ENCODE measurements around the gene SLC25A21. TPM values are rescaled to one million over a fixed set of nuclear protein-coding genes. Genes with fewer than 3 reads are reported as not detected.

The SLC25A21 gene
- total RNA-seq, 1 experiment from 2014 or later = 1.4 TPM

- Mint-ChIP-seq H3K9me3 (ENCODE audit: unreplicated experiment) (no peaks in the 10 kb centered on the region), H3K36me3 (ENCODE audit: insufficient read depth, unreplicated experiment) (no peaks in the 10 kb centered on the region), H3K4me3 (ENCODE audit: unreplicated experiment) (no peak overlapping the region), H3K27me3 (ENCODE audit: insufficient read depth, unreplicated experiment) (no peaks in the 10 kb centered on the region), H3K4me1 (ENCODE audit: insufficient read depth, unreplicated experiment) (peaks cover 43% of the 10 kb centered on the region), H3K27ac (ENCODE audit: low read depth, unreplicated experiment) (no peak overlapping the region)
- no peak for DNase-seq (ENCODE audit: unreplicated experiment)
- BruUV-seq (replicated peaks) = no TSS peak
- POLR2A ChIA-PET = interaction anchor here (1.0 kb wide), 1 partner anchor 23 kb away, joined by 4 read pairs; no protein-coding TSS in a partner anchor
- CTCF ChIA-PET = interaction anchor here (0.6 kb wide), 1 partner anchor 257 kb away, joined by 3 read pairs; no protein-coding TSS in a partner anchor
- TF ChIP-seq CTCF (IDR thresholded peaks at IDR 0.05; ENCODE audit: unreplicated experiment) = no peak
- intact Hi-C loops (cut with micrococcal nuclease) = loop anchor here (5.0 kb wide), 1 partner anchor 146 kb away; no protein-coding TSS in a partner anchor
Measured at GRCh38 chr14:36971263-36971855, 201.0 kb downstream of the SLC25A21 start.

- Mint-ChIP-seq H3K4me1 (ENCODE audit: insufficient read depth, unreplicated experiment) (peaks cover 14% of the 10 kb centered on the region), H3K9me3 (ENCODE audit: unreplicated experiment) (no peaks in the 10 kb centered on the region), H3K4me3 (ENCODE audit: unreplicated experiment) (no peak overlapping the region), H3K27ac (ENCODE audit: low read depth, unreplicated experiment) (no peak overlapping the region), H3K27me3 (ENCODE audit: insufficient read depth, unreplicated experiment) (no peaks in the 10 kb centered on the region), H3K36me3 (ENCODE audit: insufficient read depth, unreplicated experiment) (no peaks in the 10 kb centered on the region)
- TF ChIP-seq CTCF (IDR thresholded peaks at IDR 0.05; ENCODE audit: unreplicated experiment) = no peak
- DNase-seq (ENCODE audit: unreplicated experiment) = no peak
- BruUV-seq (replicated peaks) = no TSS peak
- CTCF ChIA-PET = interaction anchor here (0.6 to 1.3 kb wide), 3 partner anchors 25 to 149 kb away, joined by 3 to 5 read pairs (median 4); no protein-coding TSS in a partner anchor
- POLR2A ChIA-PET = interaction anchor here (0.6 kb wide), 1 partner anchor 10 kb away, joined by 3 read pairs; no protein-coding TSS in a partner anchor
- intact Hi-C loops (cut with micrococcal nuclease) = no loop called here
Measured at GRCh38 chr14:36967892-36968555, 204.4 kb downstream of the SLC25A21 start.

- no peak for TF ChIP-seq CTCF (IDR thresholded peaks at IDR 0.05; ENCODE audit: unreplicated experiment)
- no TSS peak for BruUV-seq (replicated peaks)
- no peak for DNase-seq (ENCODE audit: unreplicated experiment)
- H3K27me3 Mint-ChIP-seq (ENCODE audit: insufficient read depth, unreplicated experiment) = no peaks in the 10 kb centered on the region
- POLR2A ChIA-PET = interaction anchor here (0.6 to 0.7 kb wide), 3 partner anchors 13 to 681 kb away, joined by 3 to 4 read pairs (median 3); no protein-coding TSS in a partner anchor
- peaks cover 12% of the 10 kb centered on the region for H3K4me1 Mint-ChIP-seq (ENCODE audit: insufficient read depth, unreplicated experiment)
- no peak overlapping the region for H3K4me3 Mint-ChIP-seq (ENCODE audit: unreplicated experiment)
- intact Hi-C loops (cut with micrococcal nuclease) = no loop called here
- no peaks in the 10 kb centered on the region for H3K36me3 Mint-ChIP-seq (ENCODE audit: insufficient read depth, unreplicated experiment)
- H3K27ac Mint-ChIP-seq (ENCODE audit: low read depth, unreplicated experiment) = no peak overlapping the region
- CTCF ChIA-PET = interaction anchor here (0.6 to 2.0 kb wide), 4 partner anchors 10 to 435 kb away, joined by 3 to 10 read pairs (median 4); no protein-coding TSS in a partner anchor
- H3K9me3 Mint-ChIP-seq (ENCODE audit: unreplicated experiment) = no peaks in the 10 kb centered on the region
Measured at GRCh38 chr14:36955967-36956366, 216.4 kb downstream of the SLC25A21 start.

- no peak overlapping the region for H3K27ac Mint-ChIP-seq (ENCODE audit: low read depth, unreplicated experiment)
- no peaks in the 10 kb centered on the region for H3K36me3 Mint-ChIP-seq (ENCODE audit: insufficient read depth, unreplicated experiment)
- DNase-seq (ENCODE audit: unreplicated experiment) = no peak
Measured at GRCh38 chr14:36955376-36955775, 217.0 kb downstream of the SLC25A21 start.

More at GRCh38 chr14:36955376-36955775, 217.0 kb downstream of the SLC25A21 start:
- POLR2A ChIA-PET = interaction anchor here (0.6 kb wide), 2 partner anchors 12 to 682 kb away, joined by 3 to 4 read pairs; no protein-coding TSS in a partner anchor
- Mint-ChIP-seq H3K27me3 (ENCODE audit: insufficient read depth, unreplicated experiment) (no peaks in the 10 kb centered on the region), H3K4me3 (ENCODE audit: unreplicated experiment) (no peak overlapping the region), H3K9me3 (ENCODE audit: unreplicated experiment) (no peaks in the 10 kb centered on the region), H3K4me1 (ENCODE audit: insufficient read depth, unreplicated experiment) (peaks cover 12% of the 10 kb centered on the region)
- TF ChIP-seq CTCF (IDR thresholded peaks at IDR 0.05; ENCODE audit: unreplicated experiment) = no peak
- intact Hi-C loops (cut with micrococcal nuclease) = no loop called here
- CTCF ChIA-PET = interaction anchor here (0.6 to 2.8 kb wide), 3 partner anchors 13 to 198 kb away, joined by 3 to 15 read pairs (median 10); no protein-coding TSS in a partner anchor
- BruUV-seq (replicated peaks) = no TSS peak

All from MCF 10A (cell line).